Measurements from ENCODE around the gene ABCB6.
"Not testable (repeated sequence)": the region's sequence is repeated elsewhere in the genome, so short reads cannot be mapped to it uniquely, and the experiment has no call there.

ABCB6 gene

GRCh38 chr2:219213026-219213415 lies 5.7 kb downstream of the ABCB6 start:
- no peak for DNase-seq

GRCh38 chr2:219210886-219211362 lies 7.8 kb downstream of the ABCB6 start:
- no peak for DNase-seq

GRCh38 chr2:219210196-219210885 lies 8.4 kb downstream of the ABCB6 start:
- no peak for DNase-seq

- DNase-seq, result no peak
Measured at GRCh38 chr2:219209236-219210195, 9.2 kb downstream of the ABCB6 start.

GRCh38 chr2:219207884-219208740 lies 10.6 kb downstream of the ABCB6 start:
- DNase-seq, result no peak

GRCh38 chr2:219207134-219207883 lies 11.4 kb downstream of the ABCB6 start:
- no peak for DNase-seq

- peak; percentile 92 for DNase-seq
Measured at GRCh38 chr2:219206328-219207133, 12.2 kb downstream of the ABCB6 start, which contains the start of gene ZFAND2B. TSS of gene ZFAND2B (plus strand) at chr2:219206782. CDS start at chr2:219206988, 206 bp downstream.

- DNase-seq, result no peak
Measured at GRCh38 chr2:219205981-219206327, 12.8 kb downstream of the ABCB6 start.

GRCh38 chr2:219205165-219205538 lies 13.6 kb downstream of the ABCB6 start:
- DNase-seq, result no peak

- no peak for DNase-seq
Measured at GRCh38 chr2:219204425-219205164, 14.2 kb downstream of the ABCB6 start.

GRCh38 chr2:219201331-219201730 lies 17.4 kb downstream of the ABCB6 start:
- DNase-seq, result not testable (repeated sequence)

GRCh38 chr2:219200502-219201326 lies 18.0 kb downstream of the ABCB6 start:
- not testable (repeated sequence) for DNase-seq

GRCh38 chr2:219199470-219200211 lies 19.1 kb downstream of the ABCB6 start:
- no peak for DNase-seq

- no peak for DNase-seq
Measured at GRCh38 chr2:219198974-219199373, 19.8 kb downstream of the ABCB6 start.

GRCh38 chr2:219197388-219197787 lies 21.4 kb downstream of the ABCB6 start:
- DNase-seq, result no peak

GRCh38 chr2:219186754-219187456 lies 31.9 kb downstream of the ABCB6 start:
- no peak for DNase-seq

- DNase-seq, result no peak
Measured at GRCh38 chr2:219184121-219184520, 34.6 kb downstream of the ABCB6 start.

- no peak for DNase-seq
Measured at GRCh38 chr2:219183151-219183772, 35.5 kb downstream of the ABCB6 start.
